ENCODE measurements around the gene ANKRD66. TPM values are rescaled to one million over a fixed set of nuclear protein-coding genes. Genes with fewer than 3 reads are reported as not detected.

The ANKRD66 gene
- not detected in 2 replicates for total RNA-seq

GRCh38 chr6:46746696-46747095 lies at the start of gene ANKRD66:
Gene ANKRD66, plus strand, starts transcription at chr6:46746933. Its CDS starts 5,016 bp downstream, at chr6:46751949.

GRCh38 chr6:46734867-46735719 lies 11.6 kb upstream of the ANKRD66 start, which contains the start of gene PLA2G7:
Gene PLA2G7, minus strand, starts transcription at chr6:46735375. Its CDS starts 12,484 bp downstream, at chr6:46722891.

GRCh38 chr6:46793138-46793537 lies 46.4 kb downstream of the ANKRD66 start, which contains the start of gene MEP1A:
Gene MEP1A, plus strand, starts transcription at chr6:46793389. Its CDS starts 10 bp downstream, at chr6:46793399.

Other genes with a start within 250 kb of the ANKRD66 start
- gene CYP39A1, start 94.1 kb upstream of the ANKRD66 start, total RNA-seq = 0.05 and 0.19 TPM in 2 replicates
- gene SLC25A27, start 94.0 kb upstream of the ANKRD66 start, total RNA-seq = 0.73 and 1.7 TPM in 2 replicates
- gene TDRD6, start 59.0 kb upstream of the ANKRD66 start, total RNA-seq = under 0.01 TPM in 1 of 2 replicates, not detected in the other
- gene PLA2G7, start 11.6 kb upstream of the ANKRD66 start, total RNA-seq = not detected in 2 replicates
- gene MEP1A, start 46.5 kb downstream of the ANKRD66 start, total RNA-seq = not detected in 2 replicates
- gene ADGRF5, start 175.0 kb downstream of the ANKRD66 start, total RNA-seq = 3.8 and 5.1 TPM in 2 replicates

Measured in cardiac ventricle fibroblast (primary cell).